ENCODE data around the gene SIRT7.

The SIRT7 gene

GRCh38 chr17:81931557-81932332 is 13.8 kb upstream of the SIRT7 start:
- no peak for DNase-seq

GRCh38 chr17:81931189-81931556 is 13.2 kb upstream of the SIRT7 start:
- DNase-seq = no peak

DNA sequence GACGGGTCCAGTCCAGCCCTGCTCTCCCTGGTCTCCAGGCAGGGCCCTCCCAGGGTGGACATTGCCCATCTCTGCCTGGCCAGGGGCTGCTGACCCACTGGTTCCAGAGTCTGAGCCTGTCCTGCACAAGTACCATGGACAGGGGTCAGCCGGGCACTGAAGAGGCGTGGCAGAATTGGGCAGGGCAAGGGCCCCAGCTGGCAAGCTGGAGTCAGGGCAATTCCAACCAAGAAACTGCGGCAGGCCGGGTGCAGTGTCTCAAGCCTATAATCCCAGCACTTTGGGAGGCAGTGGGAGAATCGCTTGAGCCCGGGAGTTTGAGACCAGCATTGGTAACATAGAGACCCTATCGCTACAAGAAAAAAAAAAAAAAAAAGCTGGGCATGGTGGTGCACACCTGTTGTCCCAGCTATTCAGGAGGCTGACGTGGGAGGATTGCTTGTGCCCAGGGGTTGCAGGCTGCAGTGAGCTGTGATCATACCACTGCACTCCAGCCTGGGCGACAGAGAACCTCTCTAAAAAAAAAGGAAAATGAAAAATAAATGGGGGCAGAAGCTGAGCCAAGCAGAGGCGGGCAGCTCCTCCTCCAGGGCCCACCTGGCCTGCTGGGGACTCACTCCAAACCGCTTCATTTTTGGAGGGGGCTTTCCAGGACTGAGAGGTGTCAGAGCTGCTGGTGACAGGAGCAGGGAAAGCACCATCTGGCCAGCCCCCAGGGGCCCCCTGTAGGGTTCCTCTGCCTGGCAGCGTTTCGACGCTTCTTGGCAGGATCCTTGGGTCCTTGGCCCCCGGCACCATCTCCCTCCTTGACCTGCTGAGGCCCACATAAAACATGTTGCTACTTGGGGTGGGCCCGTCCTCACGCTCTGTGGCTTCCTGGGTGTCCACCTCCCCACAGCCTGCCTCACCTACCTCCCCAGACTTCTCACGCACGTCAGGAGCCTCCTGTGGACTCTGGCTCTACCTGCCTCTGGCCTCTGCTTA is 12.5 kb upstream of the SIRT7 start:
- DNase-seq = no peak

GRCh38 chr17:81929253-81930141 is 11.5 kb upstream of the SIRT7 start:
- DNase-seq = no peak

GRCh38 chr17:81928544-81929252 is 10.7 kb upstream of the SIRT7 start:
- no peak for DNase-seq

- DNase-seq = peak; percentile 94
These were observed 9.9 kb upstream of the SIRT7 start, which contains the start of gene MAFG for GRCh38 chr17:81927653-81928543. Gene MAFG, minus strand, starts transcription at chr17:81927735. Its CDS starts 4,550 bp downstream, at chr17:81923185.

- DNase-seq = no peak
These were observed 9.2 kb upstream of the SIRT7 start for GRCh38 chr17:81927152-81927652.

DNA sequence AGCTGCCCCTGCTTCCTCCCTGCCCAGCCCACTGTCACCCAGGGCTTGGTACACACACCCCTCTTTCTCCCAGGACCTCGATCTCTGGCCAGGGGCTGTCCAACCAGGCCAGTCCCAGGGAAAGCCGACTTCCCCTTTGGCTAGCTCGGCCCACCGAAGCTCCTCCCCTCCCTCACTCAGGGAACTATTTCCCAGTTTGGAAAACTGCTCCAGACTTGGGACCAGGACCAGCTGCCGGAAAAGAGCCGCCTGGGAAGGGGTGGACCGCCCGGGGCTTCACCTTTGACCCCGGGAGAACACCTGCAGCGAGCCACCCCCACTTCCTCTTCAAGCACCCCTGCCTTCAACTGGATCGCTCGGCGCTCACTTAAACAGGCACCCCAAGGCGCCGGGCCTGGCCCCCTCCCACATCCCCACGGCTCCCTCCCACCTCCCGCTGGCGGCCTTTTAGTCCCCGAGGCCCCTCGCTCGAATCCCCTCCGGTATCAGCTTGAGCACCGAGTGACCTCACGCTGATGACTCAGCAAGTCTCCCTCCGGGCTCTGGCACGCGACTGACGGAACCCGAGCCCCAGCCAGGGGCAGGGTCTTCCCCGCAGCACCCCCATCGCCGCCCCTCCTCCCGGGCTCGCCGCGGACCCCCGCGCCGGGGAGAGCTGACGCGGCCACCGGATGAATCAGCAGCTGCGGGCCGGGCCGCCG is 8.6 kb upstream of the SIRT7 start:
- peak; percentile 79 for DNase-seq

DNA sequence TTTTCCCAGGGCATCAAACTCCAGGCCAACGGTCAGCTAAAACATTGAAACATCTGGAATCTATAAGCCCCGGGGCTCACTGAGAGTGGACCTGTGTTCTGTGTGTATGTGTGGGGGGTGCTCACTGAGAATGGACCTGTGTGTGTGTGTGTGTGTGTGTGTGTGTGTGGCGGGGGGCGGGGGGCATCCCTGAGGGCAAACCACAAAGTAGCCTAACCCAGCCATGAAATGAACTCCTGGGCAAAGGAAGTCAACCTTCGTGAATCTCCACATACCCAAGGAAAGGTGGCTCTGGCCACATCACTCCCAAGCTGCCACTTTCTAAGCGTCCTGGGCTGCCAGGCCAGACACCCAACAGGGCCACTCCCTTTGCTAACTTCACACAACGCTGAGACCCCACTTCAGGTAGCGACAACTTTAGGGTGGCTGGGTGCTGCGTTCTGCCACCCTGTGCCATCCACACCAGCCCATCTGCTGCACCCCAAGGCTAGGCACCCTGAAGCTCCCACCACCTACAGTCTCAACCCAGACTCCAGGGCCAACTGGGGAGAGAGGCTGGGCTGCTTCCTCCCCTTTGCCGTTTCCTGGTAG is 8.0 kb upstream of the SIRT7 start:
- DNase-seq = no peak

DNA sequence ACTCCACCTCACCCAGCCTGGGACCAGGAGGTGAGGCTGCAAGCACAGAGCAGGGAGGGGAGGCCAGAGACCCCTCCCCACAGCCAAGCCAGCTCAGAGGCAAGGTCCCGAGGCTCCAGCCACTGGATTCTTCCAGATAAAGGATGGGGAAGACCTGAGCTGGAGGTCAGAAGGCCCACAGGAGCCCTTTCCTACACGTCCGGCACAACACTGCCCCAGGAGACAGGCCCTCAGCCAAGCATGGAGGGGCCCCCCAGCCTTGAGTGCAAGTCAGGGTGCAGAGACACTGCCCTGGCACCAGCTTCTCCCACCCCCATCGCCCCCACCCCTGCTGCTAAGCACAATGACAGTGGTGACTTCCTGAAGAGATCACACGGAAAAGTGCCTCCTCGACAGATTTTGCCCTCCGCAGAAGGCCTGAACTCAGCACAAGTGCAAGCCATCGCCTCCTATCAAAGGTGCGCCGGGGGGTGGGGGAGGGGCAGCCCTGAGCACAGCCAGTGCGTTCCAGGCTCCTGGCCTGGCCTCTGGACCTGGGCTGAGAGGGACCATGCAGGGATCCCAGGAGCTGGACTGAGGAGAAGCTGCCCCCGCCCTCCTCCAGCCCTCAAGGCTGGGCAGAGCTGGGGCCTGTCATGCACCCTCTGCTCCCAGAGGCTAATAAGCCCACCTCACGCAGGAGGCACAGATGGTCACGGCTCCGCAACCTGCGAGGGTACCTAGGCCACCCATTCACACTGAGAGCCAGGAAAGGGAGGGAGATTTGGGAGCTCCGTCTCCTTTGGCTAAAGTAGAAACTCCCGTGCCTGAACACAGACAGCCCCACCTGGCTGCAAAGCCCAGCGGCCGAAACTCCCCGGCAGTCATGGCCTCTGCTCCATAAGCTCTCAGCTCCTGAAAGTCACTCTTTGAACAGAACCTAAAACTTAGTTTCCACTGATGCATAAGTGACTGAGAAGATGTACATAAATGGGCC is 6.9 kb upstream of the SIRT7 start:
- DNase-seq = no peak

DNA sequence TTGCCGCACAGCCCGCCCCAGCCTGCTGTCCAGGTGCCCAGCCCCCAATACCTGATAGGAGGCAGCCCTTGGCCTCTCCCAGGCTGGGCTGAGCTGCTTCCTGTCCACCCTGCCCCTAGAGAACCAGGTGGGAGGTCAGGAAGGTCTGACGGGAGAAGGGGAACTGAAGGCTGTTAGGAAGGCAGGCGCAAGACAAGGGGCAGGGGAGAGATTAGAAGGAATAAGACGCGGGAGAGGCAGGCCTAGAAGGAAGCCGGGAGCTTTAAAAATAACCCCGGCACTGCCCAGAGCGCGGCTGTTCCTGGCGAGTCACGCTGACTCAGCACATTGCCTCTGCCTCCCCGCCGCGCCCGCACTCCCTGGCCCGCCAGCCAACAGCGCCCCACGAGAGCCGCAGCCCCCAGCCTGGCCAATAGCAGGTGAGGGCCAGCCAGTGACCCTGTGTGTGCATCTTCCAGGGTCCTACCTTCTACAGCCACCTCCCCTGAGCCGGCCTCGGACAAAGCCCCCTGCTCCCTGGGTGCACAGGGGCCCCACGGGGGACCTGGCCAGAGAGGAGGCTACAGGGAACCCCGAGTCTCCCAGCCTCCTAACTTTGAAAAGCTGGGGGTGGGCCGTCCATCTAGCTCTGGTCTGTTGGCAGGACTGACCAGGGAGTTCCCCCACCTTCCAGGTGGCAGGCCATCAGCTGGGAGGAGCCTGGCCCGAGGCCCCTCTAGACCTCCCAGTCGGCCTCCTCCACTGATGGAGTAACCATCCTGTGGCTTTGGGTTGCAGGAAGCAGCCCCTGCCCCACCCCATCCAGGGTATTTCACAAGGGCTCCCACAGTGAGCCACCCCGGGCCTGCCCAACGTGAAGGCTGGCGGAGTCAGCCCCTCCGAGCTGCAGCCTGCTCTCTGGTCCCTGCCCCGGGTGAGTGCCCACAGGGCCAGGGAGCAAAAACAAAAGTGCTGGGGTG is 5.6 kb upstream of the SIRT7 start:
- DNase-seq = peak; percentile 83

GRCh38 chr17:81922566-81923301 is 4.8 kb upstream of the SIRT7 start:
- no peak for DNase-seq

DNA sequence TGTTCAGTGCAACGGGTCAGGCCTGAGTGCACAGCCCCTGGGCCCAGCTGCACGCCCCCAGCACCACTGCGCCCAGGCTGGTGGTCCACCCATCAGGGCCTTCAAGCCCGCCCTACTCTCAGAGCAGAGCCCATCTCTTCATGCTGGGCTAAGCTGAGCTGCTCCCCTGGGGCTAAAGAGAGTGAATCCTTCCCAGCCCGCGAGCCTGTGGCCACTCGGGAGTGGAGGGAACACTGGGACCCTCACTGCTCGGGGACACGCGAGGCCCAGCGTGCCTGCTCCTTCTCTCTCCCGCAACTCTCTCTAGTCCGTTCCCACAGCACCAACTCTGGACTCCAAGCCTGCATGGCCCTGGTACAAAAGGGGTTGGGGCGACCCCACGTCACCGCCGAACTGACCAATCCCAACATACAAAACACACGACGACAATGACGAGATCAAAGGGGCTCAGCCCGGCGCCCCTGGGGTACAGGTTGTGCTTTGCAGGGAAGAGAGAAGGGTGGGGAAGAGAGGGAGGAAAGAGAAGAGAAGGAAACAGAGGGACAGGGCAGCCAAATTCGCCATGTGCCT is 4.1 kb upstream of the SIRT7 start:
- no peak for DNase-seq

DNA sequence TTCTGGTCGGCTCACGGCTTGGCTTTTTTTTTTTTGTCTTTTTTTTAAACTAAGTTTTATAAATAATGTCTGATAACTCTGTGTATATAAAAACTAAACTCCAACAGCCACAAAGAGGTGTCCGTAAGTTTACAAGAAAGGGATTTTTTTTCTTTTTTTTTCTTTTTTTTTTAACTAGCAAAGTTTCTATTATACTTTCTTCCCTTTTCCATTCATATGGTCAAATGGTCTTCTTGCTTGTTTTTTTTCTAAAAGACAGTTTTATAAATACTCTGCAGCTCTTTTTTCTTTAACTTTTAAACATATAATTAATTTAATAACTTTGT is 3.5 kb upstream of the SIRT7 start:
- DNase-seq = no peak

GRCh38 chr17:81920612-81921536 is 2.9 kb upstream of the SIRT7 start:
- DNase-seq = no peak

Data from fibroblast of upper back skin (primary cell).